Measurements from ENCODE around the gene ACLY.

Gene ACLY

GRCh38 chr17:41825175-41825845, 93.4 kb downstream of the ACLY start:
- DNase-seq: no peak

- no peak for DNase-seq
Measured at GRCh38 chr17:41824086-41824485, 94.7 kb downstream of the ACLY start.

- no peak for DNase-seq
Measured at GRCh38 chr17:41823580-41823979, 95.2 kb downstream of the ACLY start.

GRCh38 chr17:41823141-41823524, 95.6 kb downstream of the ACLY start:
- no peak for DNase-seq

- DNase-seq: no peak
Measured at GRCh38 chr17:41822216-41823140, 96.3 kb downstream of the ACLY start.

- no peak for DNase-seq
Measured at GRCh38 chr17:41821776-41822175, 97.0 kb downstream of the ACLY start.

- DNase-seq: no peak
Measured at GRCh38 chr17:41818024-41818423, 100.7 kb downstream of the ACLY start.
